HK-2 (cell line): ENCODE measurements around the gene PDGFRB.
A peak's percentile ranks its signal among the peaks of the same experiment; 100 is the strongest.

Source experiments
- DNase-seq: peaks from one replicate; pipeline ENCODE4 v3.0.0-alpha.2; 2018; ENCODE audit not compliant: unreplicated experiment

The PDGFRB gene

DNA sequence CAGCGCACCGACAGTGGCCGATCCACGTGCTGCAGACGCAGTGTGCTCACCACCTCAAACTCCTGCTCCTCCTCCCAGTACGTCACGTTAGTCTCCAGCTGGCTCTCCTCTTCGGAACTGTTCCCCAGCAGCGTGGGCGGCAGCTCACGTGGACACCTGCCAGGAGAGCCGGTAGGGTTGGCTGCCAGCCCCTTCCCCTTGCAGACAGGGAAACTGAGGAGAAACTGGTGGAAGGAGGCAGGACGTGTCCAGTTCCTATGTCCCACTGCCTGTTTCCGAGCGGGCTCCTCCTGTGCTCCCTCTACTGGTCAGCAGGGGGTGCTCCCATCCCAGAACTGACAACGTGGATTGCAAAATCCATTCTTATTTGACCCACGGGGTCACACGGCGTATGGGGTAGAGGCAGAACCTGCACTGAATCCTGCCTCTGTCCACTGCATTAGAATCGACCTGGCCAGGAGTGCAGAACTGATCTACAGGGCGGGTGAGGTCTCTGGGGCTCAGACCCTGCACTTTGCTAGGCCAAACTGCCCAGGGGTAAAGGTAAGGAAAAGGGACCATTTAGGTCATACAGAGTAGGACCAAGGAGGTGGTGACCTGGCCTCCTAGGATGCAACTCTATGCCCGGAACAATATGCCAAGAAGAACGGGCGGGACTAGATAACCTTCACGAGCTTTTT, 25.7 kb downstream of the PDGFRB start:
- peak; percentile 65 for DNase-seq

DNA sequence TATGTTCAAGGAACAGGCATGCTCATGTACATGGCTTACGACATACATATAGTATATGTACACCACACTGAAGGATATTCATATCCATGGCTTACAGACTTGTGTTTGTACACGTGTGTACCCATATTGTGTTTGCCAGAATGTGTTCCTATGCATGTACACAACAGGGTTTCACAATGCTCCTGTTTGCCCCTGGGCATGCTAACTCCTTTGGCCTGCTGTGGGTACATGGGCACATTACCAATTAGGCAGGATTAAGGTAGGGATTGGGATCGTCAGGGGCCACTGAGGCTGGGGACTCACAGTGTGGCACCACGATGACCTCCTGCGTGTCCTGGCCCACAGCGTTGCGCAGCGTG, 26.2 kb downstream of the PDGFRB start:
- no peak for DNase-seq

DNA sequence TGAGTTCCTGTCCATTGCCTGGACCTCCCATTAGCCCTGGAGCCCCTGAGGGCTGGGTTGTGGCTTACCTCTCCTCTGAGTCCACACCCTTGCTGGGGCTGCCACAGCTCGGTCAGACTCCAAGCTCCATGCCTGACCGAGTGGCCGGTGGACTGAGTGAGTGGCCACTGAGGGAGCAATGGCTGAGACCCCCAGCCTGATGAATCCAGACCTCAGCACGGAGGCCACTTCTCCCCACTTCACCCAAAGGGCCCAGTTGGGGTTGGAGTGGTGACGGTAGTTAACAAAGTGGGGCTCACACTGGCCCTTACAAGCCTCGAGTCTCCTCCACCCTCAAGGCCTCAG, 28.8 kb downstream of the PDGFRB start:
- DNase-seq: no peak

DNA sequence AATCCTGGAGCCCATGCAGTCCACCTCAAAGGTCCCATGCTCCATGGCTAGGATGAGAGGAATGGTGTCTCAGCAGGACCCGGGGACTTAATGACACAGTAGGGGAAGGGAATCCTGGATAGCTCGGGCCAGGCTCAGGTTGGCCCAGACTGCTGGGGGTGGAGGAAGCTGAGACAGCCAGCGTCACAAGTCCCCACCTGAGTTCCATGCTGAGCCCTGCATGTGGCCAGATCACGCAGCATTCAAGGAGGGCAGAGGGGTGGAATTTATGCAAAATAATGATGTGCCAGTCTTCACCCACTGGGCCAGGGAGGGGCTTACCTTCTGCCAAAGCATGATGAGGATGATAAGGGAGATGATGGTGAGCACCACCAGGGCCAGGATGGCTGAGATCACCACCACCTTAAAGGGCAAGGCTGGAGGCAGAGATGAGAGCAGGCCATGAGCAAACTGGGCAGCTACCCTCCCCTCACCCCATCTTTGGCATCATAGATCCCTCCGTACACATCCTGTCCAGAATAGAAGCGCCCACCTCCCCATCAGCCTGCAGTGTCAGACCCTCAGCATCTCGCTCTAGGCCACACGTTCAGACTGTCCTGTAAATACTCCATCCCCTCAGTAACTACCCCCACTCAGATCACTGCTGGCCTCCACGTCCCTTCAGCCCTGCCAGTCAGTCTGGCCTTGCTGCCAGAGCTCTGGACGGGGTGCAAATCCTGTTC, 29.3 kb downstream of the PDGFRB start:
- DNase-seq: no peak

DNA sequence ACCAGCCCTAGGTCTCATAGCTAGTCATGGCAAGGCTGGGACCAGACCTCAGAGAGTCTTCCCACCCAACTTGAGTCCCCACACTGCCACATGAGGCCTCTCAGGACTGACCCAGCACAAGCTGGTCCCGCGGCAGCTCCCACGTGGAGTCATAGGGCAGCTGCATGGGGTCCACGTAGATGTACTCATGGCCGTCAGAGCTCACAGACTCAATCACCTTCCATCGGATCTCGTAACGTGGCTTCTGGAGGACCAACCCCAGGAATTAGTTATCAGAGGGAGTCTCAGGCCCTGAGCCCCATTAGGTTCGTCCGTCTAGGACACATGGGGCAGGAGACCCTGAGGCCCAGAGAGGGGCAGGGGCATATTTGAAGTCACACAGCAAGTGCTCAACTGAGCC, 30.3 kb downstream of the PDGFRB start:
- no peak for DNase-seq

DNA sequence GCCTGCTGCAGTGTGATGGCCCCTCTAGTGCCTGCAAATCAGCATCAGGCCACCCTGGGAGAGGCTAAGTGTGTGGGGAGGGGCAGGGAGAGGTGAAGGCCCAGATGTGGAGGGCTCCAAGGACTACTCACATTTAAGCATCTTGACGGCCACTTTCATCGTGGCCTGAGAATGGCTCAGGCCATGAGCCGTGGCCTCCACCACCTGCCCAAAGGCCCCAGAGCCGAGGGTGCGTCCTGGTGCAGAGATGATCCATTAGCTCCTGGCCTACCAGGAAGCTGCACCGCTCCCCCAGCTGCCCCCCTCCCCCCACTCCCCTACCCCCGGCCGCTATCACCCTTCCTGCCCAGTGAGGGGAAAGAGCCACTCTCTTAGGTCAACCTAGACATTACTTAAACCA, 31.0 kb downstream of the PDGFRB start:
- DNase-seq: no peak

DNA sequence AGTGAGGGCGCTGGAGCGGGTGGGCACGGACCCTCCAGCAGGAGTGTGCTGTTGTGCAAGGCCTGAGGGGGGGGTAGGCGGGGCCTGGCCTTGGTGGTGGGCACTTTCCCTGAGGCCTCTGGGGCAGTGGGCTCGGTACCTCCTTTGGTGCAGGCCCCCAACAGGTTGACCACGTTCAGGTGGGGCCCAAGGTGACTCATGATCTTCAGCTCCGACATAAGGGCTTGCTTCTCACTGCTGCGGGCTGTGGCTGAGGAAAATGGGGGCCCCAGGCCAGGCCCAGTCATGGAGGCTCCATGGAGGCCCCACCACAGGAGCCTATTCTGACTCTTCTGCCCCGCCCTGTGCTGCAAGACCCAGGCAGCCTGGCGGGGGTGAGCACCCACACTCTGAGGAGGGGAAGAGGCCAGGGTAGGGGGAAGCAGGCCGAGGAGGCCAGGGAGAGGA, 31.5 kb downstream of the PDGFRB start:
- DNase-seq: no peak

DNA sequence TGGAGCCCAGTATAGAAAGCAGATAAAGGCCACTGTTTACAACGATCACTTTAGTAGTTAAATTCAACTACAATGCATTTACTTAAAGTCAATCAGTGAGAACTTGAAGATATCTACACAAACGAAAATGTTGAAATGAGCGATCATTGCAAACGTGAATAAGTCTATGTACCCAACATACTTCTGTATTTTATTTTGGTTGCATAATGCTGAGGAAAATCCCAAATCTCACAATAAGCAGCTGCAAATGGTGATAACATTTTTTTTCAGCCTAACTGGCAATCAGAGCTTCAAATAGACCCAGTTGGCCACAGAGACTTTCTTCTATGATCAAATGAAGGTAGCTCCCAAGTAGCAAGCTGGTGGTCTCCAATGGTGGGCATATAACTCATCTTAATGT, 32.1 kb downstream of the PDGFRB start:
- no peak for DNase-seq

DNA sequence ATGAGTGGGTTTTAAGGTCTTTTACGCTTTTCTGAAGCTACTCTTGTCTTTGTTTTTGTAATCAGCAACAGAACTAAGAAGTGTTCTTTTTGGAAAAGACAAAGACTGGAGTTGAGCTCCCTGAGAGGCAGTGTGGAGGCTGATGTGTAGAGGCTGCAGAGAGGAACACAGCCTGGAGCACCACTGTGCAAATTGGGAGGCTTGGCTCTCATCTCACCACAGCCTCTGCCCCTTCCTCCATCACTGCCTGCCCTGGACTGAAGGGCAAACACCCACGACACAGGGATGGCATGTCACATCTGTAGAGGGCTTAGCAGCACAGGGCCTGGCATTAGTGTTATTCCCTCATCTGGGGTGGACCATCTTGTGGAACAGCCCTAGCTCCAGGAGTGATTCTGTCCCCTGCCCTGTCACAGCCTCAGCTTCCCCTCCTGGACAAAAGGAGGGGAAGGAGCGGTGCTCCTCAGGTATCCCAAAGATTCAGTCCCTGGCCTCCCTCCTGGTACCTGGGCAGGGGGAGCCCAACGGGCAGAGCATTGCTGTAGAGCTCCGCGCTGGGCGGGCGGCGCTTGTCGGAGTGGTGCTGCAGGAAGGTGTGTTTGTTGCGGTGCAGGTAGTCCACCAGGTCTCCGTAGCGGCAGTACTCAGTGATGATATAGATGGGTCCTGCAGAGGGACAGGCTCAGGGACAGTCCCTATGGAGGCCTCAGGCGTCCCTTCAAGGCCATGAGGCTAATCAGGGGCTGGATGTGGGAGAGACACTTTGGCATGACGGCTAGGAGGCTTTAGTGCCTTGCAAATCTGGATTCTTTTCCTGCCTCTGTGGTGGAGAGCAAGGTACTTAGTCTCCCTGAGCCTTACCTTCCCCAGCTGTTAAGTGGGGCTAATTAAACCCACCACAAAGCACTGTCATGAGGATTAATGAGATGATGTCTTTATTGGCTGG, 32.8 kb downstream of the PDGFRB start:
- no peak for DNase-seq

DNA sequence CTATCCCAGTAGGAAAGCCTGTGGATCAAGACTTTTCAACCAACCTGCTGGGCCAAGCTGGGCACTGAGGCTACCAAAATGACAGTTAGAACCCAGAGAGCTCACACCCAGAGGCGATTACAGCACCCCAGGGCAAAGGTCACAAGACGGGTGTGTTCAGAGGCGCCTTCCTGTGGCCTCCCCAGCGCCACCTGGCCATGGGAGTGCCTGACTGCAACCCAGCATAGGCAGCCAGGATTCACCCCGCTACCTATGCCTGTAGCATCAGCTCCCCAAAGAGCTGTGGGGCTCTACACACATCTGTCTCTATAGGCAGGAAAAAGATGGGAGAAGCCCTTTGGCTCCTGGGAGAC, 33.5 kb downstream of the PDGFRB start:
- no peak for DNase-seq

DNA sequence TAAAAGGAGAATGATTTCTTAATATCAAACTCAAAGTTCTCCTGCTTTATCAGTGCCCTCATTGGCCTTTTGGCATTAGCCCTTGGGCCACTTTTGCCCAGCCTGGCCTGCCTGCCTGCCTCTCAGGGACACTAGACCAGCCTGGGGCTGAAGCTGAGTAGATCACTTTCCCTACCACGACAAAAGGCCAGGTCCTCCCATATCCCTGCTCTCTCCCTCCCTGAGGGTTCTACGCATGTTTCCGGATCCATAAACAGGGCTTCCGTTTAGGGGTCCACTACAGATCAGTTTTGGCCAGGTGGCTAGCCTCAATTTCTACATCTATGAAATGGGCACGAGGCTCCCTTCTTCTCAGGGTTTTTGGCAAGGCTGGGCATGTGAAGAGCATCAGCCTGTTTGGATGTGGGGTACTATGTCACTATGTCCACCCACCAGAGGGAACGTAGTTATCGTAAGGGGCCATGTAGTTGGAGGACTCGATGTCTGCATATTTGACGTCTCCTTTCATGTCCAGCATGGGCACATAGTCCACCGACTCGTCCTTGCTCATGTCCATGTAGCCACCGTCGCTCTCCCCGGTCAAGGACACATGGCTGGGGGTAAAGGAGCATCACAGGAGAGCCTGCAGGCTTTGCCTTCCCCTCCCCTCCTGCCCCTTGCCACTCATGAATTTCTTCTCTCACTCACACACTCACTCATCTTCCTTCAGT, 34.0 kb downstream of the PDGFRB start:
- DNase-seq: no peak

DNA sequence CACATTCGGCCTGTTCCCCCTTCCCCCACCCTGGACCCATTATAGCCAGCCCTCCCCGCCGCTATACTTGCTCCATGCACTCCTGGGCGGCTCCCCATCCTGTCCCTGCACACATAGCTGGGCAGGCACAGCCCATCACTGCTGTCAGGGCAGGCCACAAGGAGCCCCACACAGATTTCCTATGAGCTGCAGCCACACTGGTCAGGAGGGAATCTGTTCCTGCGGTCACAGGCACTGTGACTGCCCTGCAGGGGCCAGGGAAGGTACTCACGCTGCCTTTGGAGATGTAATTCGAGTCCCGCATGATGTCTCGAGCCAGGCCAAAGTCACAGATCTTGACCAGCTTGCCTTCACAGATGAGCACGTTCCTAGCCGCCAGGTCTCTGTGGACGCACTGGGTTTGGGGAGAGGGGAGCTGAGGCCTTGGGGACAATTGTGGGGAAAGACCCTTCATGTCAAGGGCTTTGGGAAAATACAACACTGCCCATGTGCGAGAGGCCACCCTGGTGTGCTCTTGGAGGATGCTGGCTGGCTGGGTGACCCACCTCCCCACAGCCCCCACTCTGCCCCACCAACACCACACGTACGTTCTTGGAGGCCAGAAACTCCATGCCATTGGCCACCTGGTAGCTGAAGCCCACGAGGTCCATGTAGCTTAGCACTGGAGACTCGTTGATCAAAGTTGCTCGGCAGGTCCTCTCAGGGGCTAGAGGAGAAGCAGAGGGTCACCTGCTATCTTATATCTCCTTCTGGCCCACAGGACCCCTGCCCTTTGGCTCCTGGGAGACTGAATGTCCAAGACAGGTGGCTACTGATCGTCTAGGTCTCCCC, 34.8 kb downstream of the PDGFRB start:
- no peak for DNase-seq

DNA sequence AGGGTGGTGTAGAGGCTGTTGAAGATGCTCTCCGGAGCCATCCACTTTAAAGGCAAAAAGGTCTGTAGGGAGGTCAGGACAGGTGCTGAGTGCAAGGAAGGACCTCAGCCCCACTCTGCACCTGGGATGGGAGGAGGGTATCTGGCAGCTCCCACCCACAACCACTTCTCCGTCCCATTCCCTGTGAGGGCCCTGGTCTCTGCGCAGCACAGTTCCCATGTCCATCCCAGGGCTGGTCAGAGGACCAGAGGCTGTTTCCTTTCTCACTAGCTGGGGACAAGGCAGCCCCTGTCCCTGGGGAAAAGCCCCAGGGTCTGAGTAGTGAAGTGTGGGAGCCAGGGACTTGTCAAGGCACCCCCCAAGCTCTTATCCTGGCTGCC, 35.6 kb downstream of the PDGFRB start:
- DNase-seq: no peak

DNA sequence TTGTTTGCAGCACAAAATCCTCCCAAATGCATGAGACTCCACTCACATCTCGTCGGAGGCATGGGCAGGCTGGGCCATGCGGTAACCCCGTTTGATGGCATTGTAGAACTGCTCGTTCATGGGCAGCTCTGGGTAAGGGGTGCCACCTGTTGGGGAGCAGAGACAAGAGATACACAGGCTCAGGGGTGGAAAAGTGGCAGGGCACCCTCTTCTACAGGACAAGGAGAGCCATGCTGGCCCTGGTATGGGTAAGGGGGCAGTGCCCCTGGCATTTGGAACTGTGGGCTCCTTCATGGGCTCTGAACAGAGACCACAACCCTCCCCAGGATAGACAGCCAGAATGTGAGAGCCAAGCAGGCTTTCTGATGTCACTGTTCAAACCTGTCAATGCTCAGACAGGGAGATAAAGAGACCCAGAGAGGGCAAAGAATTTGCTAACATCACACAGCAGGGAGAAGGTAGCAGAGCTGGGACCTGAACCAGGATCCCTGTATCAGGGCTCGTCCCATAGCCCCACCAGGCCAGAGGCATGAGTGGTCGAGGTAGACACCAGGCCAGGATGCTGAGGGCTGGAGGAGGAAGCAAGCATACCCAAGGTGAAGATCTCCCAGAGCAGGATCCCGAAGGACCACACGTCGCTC, 36.1 kb downstream of the PDGFRB start:
- no peak for DNase-seq

DNA sequence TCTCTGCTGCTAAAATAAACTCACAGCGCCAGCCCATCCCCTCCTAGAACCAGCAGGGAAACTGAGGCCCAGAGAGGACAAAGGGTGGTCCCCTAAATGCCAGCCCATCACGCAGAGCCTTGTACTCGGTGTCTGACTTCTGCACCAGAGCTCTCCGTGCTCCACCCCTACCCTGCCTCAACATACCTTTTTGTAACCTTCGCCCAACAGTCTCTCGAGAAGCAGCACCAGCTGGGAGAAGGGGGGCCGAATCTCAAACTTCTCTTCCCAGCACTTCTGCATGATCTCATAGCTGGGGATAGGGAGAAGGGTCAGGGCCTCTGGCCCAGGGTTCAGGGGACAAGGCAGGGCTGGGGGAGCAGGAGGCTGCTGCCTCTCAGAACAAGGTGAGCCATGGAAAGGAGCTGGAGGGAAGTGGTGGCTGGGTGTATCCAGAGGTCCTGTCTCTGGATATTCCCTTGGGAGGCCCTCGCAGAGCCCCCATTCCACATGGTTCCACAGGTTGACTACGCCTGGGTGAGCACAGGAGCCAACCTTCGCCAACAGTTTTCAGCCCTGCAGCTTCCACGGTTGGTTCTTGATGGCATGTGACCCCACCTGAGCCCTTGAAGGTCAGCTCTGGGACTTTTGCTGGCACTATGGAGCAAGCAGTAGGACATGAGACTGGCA, 37.0 kb downstream of the PDGFRB start:
- no peak for DNase-seq

DNA sequence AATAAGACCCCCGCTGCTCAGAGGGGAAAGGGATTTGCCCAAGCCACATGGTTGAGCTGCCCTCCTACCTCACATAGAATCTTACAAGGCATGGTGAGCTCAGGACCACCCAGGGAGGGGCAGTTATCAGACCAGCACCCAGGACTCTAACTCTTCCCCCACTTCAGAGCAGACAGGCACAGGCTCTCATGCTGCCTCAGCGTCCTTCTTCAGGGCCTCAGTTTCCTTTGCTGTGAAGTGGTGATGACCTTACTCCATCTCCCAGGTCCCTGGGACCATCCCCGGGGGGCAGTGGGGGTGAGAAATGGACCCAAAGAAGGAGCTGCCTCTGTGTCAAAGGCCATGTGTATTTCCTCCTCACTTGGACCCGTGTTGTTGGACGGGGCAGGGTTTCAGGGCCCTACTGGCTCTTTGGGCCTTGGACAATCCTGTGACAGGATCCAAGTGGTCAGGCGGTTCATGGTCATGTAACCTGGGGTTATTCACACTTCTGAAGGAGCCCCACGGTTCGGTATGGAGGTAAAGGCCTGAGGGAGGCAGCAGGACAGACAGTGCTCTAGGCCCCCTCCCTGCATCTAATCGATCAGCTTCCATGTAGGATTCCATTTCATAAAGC, 37.6 kb downstream of the PDGFRB start:
- no peak for DNase-seq

DNA sequence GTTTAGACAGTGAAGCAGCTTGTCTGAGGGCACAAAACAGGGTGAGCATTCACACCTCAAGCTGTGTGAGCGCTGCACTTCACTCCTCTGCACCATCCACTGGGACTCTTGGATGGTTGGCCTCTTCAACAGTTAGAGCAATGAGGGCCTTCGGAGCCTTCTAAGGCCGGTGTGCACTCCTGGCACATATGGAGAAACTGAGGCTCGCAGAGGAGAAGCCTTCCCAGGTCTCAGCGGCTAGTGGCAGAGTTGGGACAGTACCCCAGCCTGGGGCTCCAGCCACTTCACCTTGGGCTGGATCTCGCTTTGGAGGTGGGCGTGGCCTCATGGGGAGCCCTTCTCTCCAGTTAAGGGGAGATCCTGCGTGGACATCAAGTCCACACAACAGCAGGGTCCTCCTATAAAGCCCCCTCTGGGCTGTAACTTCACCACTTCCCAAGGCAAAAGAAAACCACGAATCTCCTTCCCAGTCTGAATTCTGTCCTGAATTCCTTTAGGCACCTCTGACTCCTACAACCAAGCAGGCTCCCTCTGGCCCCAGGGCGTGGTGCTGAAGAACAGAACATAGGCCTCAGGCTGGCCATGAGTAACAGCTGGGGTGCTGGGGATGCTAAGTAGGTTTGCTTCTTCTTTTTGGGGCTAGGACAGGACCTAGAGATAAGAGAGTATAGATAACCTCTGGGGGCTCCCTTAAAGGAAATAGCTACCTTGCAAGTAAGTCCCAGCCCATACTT, 38.8 kb downstream of the PDGFRB start:
- no peak for DNase-seq

DNA sequence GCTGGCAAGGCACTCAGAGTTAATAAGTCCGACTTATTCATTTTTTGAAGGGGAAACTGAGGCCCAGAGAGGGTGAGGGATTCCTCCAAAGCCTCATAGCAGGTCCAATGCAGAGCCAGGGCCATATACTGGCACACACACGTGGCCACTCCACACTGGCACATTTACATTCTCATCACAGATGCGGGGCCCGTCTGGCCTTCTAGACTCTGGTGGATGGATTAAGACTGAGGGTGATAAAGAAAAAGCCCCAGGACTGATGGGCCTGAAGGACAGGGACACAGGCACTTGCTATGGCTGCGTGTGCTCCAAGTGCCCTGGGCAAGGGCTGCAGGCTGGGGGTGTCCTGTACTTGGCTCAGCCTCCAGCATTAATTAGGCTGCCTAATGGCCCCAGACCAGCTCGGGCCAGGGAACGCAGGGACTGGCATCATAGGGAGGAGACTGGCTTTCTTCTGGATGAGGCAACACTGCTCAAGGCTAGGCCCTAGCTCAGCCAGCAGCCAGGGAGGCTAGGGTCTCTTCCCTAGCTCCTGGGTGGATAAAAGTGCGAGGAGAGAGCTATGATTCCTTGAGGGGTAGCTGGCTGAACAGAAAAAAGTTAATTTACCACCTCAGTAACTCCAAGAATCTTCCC, 40.8 kb downstream of the PDGFRB start:
- no peak for DNase-seq
